Caco-2 (cell line): ENCODE measurements around the gene ERC1. TPM values are rescaled to one million over a fixed set of nuclear protein-coding genes. Genes with fewer than 3 reads are reported as not detected.

Experiments
- BruUV-seq: library from RNA; stranded (reverse); fragments of 400-500 nt; replicated peaks from 2 replicates; lab custom pipeline; 2021; lab: Mats Ljungman, UMichigan
- CTCF ChIA-PET: fragments of 300-600 bp; sonication (Branson Sonifier 250); formaldehyde crosslinking; loops from one replicate; lab custom pipeline; 2022; ENCODE audit warnings: antibody characterized with exemption; lab: Charles Lee
- POLR2A ChIA-PET: fragments of 300-600 bp; sonication (Branson Sonifier 250); formaldehyde crosslinking; loops from one replicate; lab custom pipeline; 2022; ENCODE audit warnings: antibody characterized with exemption; lab: Charles Lee
- DNase-seq, 2 experiments: peaks; one replicate each; pipeline versions ENCODE4 v3.0.0 to v3.0.0-alpha.2; 2020 to 2022
- H3K27me3 ChIP-seq: replicated peaks from 2 replicates; pipeline ENCODE4 v1.6.0; 2011; ENCODE audit warnings: low read length; ENCODE audit not compliant: control insufficient read depth, insufficient read depth
- H3K36me3 ChIP-seq: 2 replicates; pipeline ENCODE4 v1.5.1; 2011; ENCODE audit warnings: low read length; ENCODE audit not compliant: control insufficient read depth, insufficient read depth
- H3K4me1 ChIP-seq: fragments of 250-450 bp; sonication (Bioruptor Pico); 2 replicates; pipeline ENCODE4 v1.5.1; 2020; ENCODE audit warnings: mild to moderate bottlenecking
- H3K4me3 ChIP-seq: 2 replicates; pipeline ENCODE4 v1.5.1; 2011; ENCODE audit warnings: low read depth, mild to moderate bottlenecking, control low read depth, low read length
- H3K9me3 ChIP-seq: fragments of 250-450 bp; sonication (Bioruptor Pico); 2 replicates; pipeline ENCODE4 v1.5.1; 2020; ENCODE audit warnings: mild to moderate bottlenecking, moderate library complexity
- H3K27ac Mint-ChIP-seq: one replicate; pipeline ENCODE4 v1.8.0; 2022; ENCODE audit warnings: mixed read lengths; ENCODE audit not compliant: unreplicated experiment
- H3K27me3 Mint-ChIP-seq: one replicate; pipeline ENCODE4 v1.8.0; 2022; ENCODE audit warnings: mixed read lengths; ENCODE audit not compliant: insufficient read depth, unreplicated experiment
- H3K36me3 Mint-ChIP-seq: one replicate; pipeline ENCODE4 v1.8.0; 2022; ENCODE audit warnings: mild to moderate bottlenecking, mixed read lengths; ENCODE audit not compliant: insufficient read depth, unreplicated experiment
- H3K4me1 Mint-ChIP-seq: one replicate; pipeline ENCODE4 v1.8.0; 2022; ENCODE audit warnings: low read depth, mixed read lengths; ENCODE audit not compliant: unreplicated experiment
- H3K4me3 Mint-ChIP-seq: one replicate; pipeline ENCODE4 v1.8.0; 2022; ENCODE audit warnings: mild to moderate bottlenecking, moderate library complexity, mixed read lengths; ENCODE audit not compliant: unreplicated experiment
- H3K9me3 Mint-ChIP-seq: one replicate; pipeline ENCODE4 v1.8.0; 2022; ENCODE audit warnings: mixed read lengths; ENCODE audit not compliant: unreplicated experiment
- intact Hi-C: fragments of 100-400 bp; cut with micrococcal nuclease; formaldehyde crosslinking; loops from one replicate; pipeline ENCODE4 v1.10.0; 2022; ENCODE audit not compliant: unreplicated experiment
- total RNA-seq: library from RNA; stranded (reverse); gene quantifications from 2 replicates; pipeline ENCODE4 v1.2.3, GENCODE V29; 2022
- TF ChIP-seq, protein P1 (sequence below), 2 experiments: fragments of 200-600 bp in 1 of 2; IDR thresholded peaks; 1 replicate in 1 of 2; 2 replicates in 1 of 2; pipeline versions ENCODE4 v1.5.1 to v1.8.0; 2011 to 2022; ENCODE audit warnings: antibody characterized with exemption in 1 of 2, control low read depth in 1 of 2, inconsistent platforms in 1 of 2, low read depth in 1 of 2, low read length in 1 of 2, mild to moderate bottlenecking in 1 of 2, moderate library complexity in 1 of 2; ENCODE audit not compliant: insufficient read depth in 1 of 2, severe bottlenecking in 1 of 2, unreplicated experiment in 1 of 2

ERC1 gene
- total RNA-seq, 1 experiment from 2014 or later: 88.4 TPM

DNA sequence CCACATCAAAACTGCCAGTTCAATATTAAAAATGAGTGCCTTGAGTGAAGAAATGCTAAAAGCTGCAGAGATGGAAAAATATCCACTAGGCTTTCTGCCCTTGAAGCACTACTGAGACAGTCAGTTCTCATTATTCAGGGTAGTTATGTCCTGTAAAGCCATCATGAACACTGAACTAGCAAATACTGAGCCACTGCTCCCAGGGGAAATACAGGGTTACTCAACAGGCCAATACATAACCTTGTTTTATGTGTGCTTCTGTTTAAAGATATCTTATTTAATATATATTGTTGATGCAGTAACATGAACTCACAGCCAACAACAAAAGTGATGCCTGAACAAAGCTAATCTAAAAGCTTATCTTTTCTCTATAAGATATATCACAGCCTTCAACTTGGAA, 44.8 kb upstream of the ERC1 start:
- Mint-ChIP-seq H3K4me3 (peak overlapping the region; percentile 20), H3K27me3 (no peaks in the 10 kb centered on the region), H3K4me1 (peaks cover 26% of the 10 kb centered on the region), H3K9me3 (no peaks in the 10 kb centered on the region), H3K36me3 (peaks cover 71% of the 10 kb centered on the region), H3K27ac (no peak overlapping the region)
- Histone ChIP-seq H3K9me3 (no peaks in the 10 kb centered on the region), H3K27me3 (no peaks in the 10 kb centered on the region), H3K36me3 (0 out of 2 replicates have a peak, but pooled peaks cover 2% of the 10 kb centered on the region), H3K4me1 (peaks cover 19% of the 10 kb centered on the region), H3K4me3 (no peak overlapping the region)
- intact Hi-C loops: loop anchor here (5.0 kb wide), 1 partner anchor 636 kb away; no protein-coding TSS in a partner anchor
- POLR2A ChIA-PET: interaction anchor here (0.7 kb wide), 1 partner anchor 376 kb away, joined by 3 read pairs; no protein-coding TSS in a partner anchor
- TF ChIP-seq, protein P1, sequence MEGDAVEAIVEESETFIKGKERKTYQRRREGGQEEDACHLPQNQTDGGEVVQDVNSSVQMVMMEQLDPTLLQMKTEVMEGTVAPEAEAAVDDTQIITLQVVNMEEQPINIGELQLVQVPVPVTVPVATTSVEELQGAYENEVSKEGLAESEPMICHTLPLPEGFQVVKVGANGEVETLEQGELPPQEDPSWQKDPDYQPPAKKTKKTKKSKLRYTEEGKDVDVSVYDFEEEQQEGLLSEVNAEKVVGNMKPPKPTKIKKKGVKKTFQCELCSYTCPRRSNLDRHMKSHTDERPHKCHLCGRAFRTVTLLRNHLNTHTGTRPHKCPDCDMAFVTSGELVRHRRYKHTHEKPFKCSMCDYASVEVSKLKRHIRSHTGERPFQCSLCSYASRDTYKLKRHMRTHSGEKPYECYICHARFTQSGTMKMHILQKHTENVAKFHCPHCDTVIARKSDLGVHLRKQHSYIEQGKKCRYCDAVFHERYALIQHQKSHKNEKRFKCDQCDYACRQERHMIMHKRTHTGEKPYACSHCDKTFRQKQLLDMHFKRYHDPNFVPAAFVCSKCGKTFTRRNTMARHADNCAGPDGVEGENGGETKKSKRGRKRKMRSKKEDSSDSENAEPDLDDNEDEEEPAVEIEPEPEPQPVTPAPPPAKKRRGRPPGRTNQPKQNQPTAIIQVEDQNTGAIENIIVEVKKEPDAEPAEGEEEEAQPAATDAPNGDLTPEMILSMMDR (IDR thresholded peaks at IDR 0.05; ENCODE audit: insufficient read depth in 1 of 2, low read depth in 1 of 2, low read length in 1 of 2, severe bottlenecking in 1 of 2, unreplicated experiment in 1 of 2): no peak
- no peak for DNase-seq
- no TSS peak for BruUV-seq
- CTCF ChIA-PET: interaction anchor here (0.5 to 0.7 kb wide), 3 partner anchors 147 to 370 kb away, joined by 3 to 10 read pairs (median 3); partner anchors contain the start of gene WNK1

DNA sequence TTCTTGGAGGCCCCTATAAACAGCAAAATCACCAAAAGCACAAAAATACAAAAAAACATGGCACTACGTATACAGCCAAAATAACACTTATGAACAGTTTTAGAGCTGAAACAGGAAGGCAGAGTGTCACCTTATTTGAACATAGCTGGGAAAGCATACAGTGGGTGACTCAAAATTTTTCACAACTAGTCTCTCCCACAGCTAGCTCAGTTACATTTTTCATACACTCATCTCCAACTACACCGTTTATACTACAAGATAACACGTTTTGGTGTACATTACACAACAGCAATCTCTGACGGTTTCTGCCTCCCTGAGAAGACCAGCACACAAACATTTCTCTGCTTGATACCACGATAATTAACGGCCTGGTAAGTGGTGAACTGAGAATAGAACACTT, 44.4 kb upstream of the ERC1 start:
- POLR2A ChIA-PET: interaction anchor here (0.7 kb wide), 1 partner anchor 376 kb away, joined by 3 read pairs; no protein-coding TSS in a partner anchor
- peaks cover 23% of the 10 kb centered on the region for H3K4me1 ChIP-seq
- H3K27me3 Mint-ChIP-seq: no peaks in the 10 kb centered on the region

DNA sequence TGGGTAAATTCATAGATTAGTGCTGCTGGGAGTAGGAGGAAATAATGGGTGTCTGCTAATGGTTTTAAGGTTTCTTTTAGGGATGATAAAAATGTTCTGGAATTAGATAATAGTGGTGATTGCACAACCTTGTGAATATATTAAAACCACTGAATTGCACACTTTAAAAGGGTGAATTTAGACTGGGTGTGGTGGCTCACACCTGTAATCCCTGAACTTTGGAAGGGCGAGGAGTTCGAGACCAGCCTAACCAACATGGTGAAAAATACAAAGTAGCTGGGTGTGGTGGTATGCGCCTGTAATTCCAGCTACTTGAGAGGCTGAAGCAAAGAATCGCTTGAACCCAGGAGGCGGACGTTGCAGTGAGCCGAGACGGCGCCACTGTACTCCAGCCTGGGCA, 42.8 kb upstream of the ERC1 start:
- peak overlapping the region; percentile 69 for H3K4me3 ChIP-seq
- POLR2A ChIA-PET: no interaction called here
- BruUV-seq: no TSS peak
- Mint-ChIP-seq H3K36me3 (peaks cover 58% of the 10 kb centered on the region), H3K9me3 (no peaks in the 10 kb centered on the region), H3K27ac (peak overlapping the region; percentile 99), H3K4me1 (peaks cover 32% of the 10 kb centered on the region), H3K4me3 (peak overlapping the region; percentile 98), H3K27me3 (no peaks in the 10 kb centered on the region)
- TF ChIP-seq, protein P1 (IDR thresholded peaks at IDR 0.05; ENCODE audit: insufficient read depth in 1 of 2, low read depth in 1 of 2, low read length in 1 of 2, severe bottlenecking in 1 of 2, unreplicated experiment in 1 of 2): no peak
- peaks cover 27% of the 10 kb centered on the region for H3K4me1 ChIP-seq
- DNase-seq: no peak
- CTCF ChIA-PET: interaction anchor here (0.6 kb wide), 1 partner anchor 147 kb away, joined by 3 read pairs; no protein-coding TSS in a partner anchor
- no peaks in the 10 kb centered on the region for H3K9me3 ChIP-seq
- intact Hi-C loops: loop anchor here (5.0 kb wide), 1 partner anchor 634 kb away; no protein-coding TSS in a partner anchor
- H3K27me3 ChIP-seq: no peaks in the 10 kb centered on the region
- peaks cover 2% of the 10 kb centered on the region; the same call in 1 of the 2 replicates for H3K36me3 ChIP-seq

More for the DNA sequence above, 44.4 kb upstream of the ERC1 start:
- no peaks in the 10 kb centered on the region for H3K9me3 Mint-ChIP-seq
- H3K36me3 Mint-ChIP-seq: peaks cover 71% of the 10 kb centered on the region
- intact Hi-C loops: loop anchor here (5.0 kb wide), 1 partner anchor 636 kb away; no protein-coding TSS in a partner anchor
- Histone ChIP-seq H3K36me3 (0 out of 2 replicates have a peak, but pooled peaks cover 2% of the 10 kb centered on the region), H3K27me3 (no peaks in the 10 kb centered on the region), H3K9me3 (no peaks in the 10 kb centered on the region), H3K4me3 (no peak overlapping the region)
- H3K4me1 Mint-ChIP-seq: peaks cover 31% of the 10 kb centered on the region
- TF ChIP-seq, protein P1 (IDR thresholded peaks at IDR 0.05; ENCODE audit: insufficient read depth in 1 of 2, low read depth in 1 of 2, low read length in 1 of 2, severe bottlenecking in 1 of 2, unreplicated experiment in 1 of 2): no peak
- DNase-seq: no peak
- peak overlapping the region; percentile 20 for H3K4me3 Mint-ChIP-seq
- BruUV-seq: no TSS peak
- no peak overlapping the region for H3K27ac Mint-ChIP-seq
- CTCF ChIA-PET: interaction anchor here (0.7 kb wide), 2 partner anchors 146 to 370 kb away, joined by 3 read pairs; no protein-coding TSS in a partner anchor
